Fibroblast of mammary gland (primary cell): ENCODE results near the gene SARNP.
"Not testable (repeated sequence)": the region's sequence is repeated elsewhere in the genome, so short reads cannot be mapped to it uniquely, and the experiment has no call there.

Experiments used
- DNase-seq: peaks from one replicate; pipeline ENCODE4 v3.0.0-alpha.2; 2010; ENCODE audit warnings: low read depth
- H3K4me3 ChIP-seq: 2 replicates; pipeline ENCODE4 v1.5.1; 2011; ENCODE audit warnings: low read depth, mild to moderate bottlenecking, low read length, moderate library complexity; ENCODE audit not compliant: control insufficient read depth
- CTCF ChIP-seq: conservative IDR thresholded peaks from 2 replicates; pipeline ENCODE4 v1.5.1; 2011; ENCODE audit warnings: low read depth, low read length, inconsistent platforms; ENCODE audit not compliant: control insufficient read depth, insufficient read depth

Gene SARNP

DNA sequence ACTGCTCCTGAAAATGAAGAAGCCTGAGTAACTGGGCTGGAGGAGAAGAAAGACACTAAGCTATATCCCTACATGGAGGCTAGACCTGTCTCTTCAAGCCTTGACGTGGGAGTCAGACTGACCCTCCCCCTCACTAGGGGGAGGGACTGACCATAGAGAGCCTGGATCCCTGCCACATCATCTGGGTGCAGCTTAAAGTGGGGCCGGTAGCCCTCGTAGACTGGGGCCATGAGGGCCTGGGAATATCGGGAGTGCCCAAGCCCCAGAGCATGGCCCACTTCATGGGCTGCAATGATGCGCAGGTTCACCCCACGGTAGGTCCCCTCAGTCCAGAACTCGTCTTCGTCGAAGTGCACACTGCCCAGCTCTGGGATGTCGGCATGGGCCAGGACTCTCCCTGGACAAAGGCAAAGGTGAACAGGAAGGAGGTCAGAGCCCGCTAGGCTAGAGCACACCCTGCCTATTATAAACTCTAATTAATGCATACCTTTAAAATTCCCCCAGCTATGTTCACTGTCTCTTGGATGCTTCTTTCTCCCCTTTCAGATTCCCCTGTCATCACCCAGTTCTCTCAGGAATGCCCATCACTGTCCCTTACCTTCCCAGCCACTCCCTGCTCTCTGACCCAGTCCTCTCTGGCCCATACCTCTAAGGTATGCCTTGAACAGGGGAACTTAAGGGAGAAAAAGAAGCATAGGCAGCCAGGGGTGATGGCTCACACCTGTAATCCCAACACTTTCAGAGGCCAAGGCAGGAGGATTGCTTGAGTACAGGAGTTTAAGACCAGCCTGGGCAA, 22.0 kb upstream of the SARNP start:
- TF ChIP-seq CTCF = no peak
- DNase-seq = no peak
- no peak overlapping the region for H3K4me3 ChIP-seq

DNA sequence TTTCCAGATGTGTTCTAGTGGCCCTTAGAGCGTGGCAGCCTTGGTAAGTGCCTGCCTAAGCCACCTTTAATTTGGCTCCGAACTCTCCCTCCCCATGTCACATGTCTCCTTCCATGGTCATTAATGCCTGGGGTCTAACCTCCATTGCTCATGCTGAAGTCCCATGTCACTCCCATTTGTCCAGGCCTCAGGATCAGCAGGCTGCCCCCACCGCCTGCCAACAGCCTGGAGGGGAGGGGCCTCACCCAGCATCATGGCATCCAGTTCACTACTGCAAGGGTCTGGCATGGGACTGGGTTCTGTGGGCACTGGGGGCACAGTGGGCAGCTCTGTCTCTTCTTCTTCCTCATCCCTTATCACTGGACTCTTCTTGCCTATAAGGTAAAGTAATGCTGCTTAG, 20.8 kb upstream of the SARNP start:
- TF ChIP-seq CTCF = no peak
- DNase-seq = no peak

DNA sequence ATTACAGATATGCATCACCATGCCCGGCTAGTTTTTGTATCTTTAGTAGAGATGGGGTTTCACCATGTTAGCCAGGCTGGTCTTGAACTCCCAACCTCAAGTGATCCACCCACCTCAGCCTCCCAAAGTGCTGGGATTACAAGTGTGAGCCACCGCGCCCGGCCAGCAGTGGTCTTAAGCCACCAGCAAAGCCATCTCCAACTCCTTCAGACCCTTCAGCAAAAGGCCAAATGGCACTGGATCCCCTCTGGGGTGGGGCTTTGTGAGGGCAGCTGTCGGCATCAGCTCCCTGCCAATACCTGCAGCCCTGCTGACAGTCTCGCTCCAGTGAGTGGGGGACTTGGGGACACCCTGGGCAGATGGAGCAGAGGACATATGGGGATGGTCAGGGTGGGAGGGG, 16.9 kb upstream of the SARNP start:
- not testable (repeated sequence) for H3K4me3 ChIP-seq, DNase-seq

More for the DNA sequence above, 20.8 kb upstream of the SARNP start:
- no peak overlapping the region for H3K4me3 ChIP-seq

DNA sequence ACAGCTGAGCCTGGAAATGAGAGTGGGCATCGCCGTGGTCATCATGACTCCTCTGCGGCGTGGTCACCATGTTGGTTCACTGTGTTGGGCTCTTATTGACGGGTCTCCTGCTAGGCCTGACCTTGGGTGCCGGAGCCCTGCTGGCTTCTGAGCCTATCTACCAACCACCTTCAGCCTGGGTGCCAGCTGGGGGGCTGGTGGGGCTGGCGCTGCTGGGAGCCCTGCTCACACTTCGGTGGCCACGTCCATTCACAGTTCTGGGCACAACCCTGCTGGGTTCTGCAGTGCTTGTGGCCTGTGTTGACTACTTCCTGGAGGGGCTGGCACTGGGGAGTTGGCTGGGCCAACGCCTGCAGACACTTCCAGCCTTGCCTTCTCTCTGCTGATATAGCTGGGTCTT, 15.5 kb upstream of the SARNP start:
- H3K4me3 ChIP-seq = no peak overlapping the region
- no peak for TF ChIP-seq CTCF
- DNase-seq = no peak

DNA sequence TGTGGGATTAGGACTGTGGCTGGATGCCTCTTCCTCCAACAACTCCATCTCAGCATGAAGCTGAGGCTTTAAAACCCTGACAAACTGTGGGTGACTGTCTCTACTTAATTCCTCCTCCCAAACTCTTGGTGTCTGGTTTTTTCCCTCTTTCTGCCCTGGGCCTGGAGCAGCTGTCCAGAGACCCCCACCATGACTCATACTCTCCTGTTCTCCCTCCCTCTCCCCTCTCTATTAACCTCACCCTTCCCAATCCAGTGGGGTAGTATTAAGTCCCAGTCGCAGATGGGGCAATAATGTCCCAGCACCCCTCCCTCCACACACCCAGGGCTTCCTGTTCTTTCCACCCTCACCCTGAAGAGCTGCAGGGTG, 13.9 kb upstream of the SARNP start:
- no peak for TF ChIP-seq CTCF
- DNase-seq = no peak
- peak overlapping the region; percentile 90 for H3K4me3 ChIP-seq

GRCh38 chr12:55830601-55831446, 13.3 kb upstream of the SARNP start:
- TF ChIP-seq CTCF = no peak
- peak; percentile 66 for DNase-seq
- H3K4me3 ChIP-seq = peak overlapping the region; percentile 90

DNA sequence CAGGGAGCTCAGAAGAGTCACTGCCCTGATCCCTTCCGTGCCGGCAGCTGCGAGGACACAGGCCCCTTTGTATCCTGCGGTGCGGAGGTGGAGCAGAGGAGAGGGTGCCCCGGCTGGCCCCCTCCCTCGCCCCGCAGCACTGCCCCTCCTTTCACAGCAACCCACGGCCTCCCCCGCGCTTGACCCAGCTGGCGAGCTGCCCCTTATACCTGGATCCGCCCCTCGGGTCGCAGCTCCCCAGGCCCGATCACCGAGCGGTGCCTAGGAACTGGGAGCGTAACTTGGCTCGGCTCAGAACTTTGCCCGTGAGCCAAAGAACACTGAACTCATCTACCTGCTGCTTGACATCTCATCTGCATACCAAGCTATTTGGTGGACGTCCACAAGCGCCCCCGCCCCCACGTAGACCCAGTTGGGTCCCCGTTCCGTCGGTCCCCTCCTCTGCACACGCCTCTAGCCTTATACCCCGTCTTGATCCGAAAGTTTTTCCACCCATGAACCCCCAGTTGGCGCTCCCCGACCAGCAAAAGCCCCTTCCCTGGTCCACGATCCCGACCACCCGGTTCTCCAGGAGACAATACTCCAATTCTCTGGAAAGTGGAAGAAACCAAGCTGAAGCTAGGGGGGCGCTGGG, 12.6 kb upstream of the SARNP start:
- DNase-seq = no peak
- no peak for TF ChIP-seq CTCF

More for the DNA sequence above, 12.6 kb upstream of the SARNP start:
- H3K4me3 ChIP-seq = peak overlapping the region; percentile 90
